LNCAP (cell line): Measurements from ENCODE around the gene NOL4L.

ENCODE experiments used
- TF ChIP-seq, protein P1 (sequence below): fragments of 450-650 bp; IDR thresholded peaks from 2 replicates; pipeline ENCODE4 v1.5.1; 2017; ENCODE audit warnings: mild to moderate bottlenecking

Gene NOL4L, protein sequence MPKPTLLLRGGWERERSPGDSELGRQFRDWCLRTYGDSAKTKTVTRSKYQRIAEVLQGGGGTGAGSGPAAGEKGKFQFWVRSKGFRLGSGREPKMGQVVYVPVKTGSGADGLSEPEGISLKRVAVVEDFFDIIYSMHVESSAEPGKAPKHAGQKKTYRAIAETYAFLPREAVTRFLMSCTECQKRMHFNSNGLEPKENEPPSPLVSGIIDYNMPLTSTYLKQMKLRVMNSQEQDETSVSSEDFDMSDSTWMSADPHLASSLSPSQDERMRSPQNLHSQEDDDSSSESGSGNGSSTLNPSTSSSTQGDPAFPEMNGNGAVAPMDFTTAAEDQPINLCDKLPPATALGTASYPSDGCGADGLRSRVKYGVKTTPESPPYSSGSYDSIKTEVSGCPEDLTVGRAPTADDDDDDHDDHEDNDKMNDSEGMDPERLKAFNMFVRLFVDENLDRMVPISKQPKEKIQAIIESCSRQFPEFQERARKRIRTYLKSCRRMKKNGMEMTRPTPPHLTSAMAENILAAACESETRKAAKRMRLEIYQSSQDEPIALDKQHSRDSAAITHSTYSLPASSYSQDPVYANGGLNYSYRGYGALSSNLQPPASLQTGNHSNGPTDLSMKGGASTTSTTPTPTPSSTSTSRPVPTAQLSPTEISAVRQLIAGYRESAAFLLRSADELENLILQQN

DNA sequence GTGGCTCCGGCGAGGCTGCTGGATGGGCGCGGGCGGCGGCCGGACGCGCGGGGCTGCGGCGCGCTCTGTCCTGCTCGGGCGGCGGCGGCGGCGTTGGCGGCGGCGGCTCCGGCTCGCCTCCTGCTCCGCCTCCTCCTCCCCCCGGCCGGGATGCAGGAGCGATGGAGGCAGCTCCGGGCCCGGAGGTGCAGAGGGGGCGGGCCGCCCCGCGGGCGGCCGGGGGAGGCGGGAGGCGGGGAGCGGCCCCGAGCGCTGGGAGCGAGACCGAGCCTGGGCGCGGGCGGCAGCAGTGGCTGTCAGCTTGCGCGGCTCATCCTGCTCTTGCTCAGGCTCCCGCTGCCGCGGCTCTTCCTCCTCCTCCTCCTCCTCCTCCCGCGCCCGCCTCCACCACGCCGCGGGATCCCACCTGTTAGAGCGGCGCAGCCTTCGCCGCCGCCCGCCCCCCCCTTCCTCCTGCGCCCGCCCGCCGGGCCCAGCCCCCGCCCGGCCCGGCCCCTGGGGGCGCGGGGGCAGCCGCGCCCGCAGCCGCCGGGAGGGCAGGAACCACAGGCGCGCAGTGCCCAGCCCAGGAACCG lies at the start of gene NOL4L:
NOL4L (minus strand) TSS at position 323 of the 575 bp plus-strand sequence. CDS start 443 bp downstream, outside the sequence.
- TF ChIP-seq, protein P1, sequence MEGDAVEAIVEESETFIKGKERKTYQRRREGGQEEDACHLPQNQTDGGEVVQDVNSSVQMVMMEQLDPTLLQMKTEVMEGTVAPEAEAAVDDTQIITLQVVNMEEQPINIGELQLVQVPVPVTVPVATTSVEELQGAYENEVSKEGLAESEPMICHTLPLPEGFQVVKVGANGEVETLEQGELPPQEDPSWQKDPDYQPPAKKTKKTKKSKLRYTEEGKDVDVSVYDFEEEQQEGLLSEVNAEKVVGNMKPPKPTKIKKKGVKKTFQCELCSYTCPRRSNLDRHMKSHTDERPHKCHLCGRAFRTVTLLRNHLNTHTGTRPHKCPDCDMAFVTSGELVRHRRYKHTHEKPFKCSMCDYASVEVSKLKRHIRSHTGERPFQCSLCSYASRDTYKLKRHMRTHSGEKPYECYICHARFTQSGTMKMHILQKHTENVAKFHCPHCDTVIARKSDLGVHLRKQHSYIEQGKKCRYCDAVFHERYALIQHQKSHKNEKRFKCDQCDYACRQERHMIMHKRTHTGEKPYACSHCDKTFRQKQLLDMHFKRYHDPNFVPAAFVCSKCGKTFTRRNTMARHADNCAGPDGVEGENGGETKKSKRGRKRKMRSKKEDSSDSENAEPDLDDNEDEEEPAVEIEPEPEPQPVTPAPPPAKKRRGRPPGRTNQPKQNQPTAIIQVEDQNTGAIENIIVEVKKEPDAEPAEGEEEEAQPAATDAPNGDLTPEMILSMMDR: no peak

DNA sequence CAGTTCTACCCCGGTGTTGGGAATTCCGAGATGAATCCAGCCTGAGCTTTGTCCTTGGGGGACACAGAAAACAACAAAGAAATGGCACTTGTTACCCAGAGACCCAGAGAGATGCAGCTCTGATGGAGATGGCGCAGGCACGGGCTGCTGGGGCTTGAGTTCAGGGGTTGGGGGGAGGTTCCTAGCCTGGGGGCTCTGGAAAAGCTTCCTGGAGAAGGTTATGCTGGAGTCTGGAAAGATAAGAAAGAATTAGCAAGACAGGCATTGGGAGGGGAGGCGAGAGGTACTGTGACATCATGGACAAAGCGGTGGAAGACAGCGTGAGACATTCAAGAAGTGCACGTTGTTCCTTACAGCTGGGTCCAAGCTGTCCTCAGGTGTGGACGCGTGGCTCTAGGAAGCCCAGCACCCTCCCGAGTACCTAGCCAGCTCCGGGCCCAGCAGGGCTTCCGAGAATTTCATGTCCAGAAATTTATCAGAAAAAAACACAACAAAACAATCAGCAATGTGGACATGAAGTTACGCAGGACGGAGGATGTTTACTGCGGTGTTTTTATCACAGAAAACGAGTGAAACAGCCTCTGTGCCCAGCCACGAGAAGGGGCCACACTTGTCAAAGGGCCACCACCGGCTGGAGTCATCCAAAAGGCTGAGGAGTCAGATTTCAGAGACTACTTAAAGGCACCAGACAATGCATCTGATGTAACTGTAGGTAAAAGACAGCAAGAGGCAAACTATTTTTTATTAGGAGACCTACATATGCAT lies 49.1 kb upstream of the NOL4L start:
- TF ChIP-seq, protein P1: no peak

DNA sequence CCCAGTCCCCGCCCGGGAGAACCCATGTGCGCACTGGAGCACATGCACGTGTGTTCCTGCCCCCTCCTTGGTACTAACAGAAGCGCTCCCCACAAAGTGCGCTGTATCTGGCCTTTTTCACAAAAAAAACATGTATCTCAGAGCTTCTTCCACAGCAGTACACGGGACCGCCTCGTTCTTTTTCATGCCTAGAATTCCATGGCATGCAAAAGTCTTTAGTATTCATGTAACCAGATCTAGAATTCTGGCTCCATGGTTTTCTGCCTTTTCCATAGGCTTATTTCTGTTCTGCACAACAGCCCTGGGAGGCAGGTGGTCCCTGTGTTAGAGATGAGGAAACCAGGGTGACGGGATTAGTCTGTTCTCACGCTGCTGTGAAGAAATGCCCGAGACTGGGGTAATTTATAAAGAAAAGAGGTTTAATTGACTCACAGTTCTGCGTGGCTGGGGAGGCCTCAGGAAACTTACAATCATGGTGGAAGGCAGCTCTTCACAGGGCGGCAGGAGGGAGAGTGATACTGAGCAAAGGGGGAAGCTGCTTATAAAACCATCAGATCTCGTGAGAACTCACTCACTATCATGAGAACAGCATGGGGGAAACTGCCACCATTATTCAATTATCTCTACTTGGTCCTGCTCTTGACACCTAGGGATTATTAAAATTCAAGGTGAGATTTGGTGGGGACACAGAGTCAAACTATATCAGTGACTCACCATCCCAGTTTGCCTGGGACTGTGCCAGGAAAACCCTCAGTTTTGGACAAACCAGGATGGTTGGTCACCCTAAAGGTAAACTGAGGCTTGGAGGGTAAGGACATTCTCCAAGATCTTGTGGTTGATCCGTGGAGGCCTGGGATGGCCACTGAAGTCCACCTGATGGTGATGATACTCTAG lies 47.6 kb upstream of the NOL4L start:
- TF ChIP-seq, protein P1: no peak

DNA sequence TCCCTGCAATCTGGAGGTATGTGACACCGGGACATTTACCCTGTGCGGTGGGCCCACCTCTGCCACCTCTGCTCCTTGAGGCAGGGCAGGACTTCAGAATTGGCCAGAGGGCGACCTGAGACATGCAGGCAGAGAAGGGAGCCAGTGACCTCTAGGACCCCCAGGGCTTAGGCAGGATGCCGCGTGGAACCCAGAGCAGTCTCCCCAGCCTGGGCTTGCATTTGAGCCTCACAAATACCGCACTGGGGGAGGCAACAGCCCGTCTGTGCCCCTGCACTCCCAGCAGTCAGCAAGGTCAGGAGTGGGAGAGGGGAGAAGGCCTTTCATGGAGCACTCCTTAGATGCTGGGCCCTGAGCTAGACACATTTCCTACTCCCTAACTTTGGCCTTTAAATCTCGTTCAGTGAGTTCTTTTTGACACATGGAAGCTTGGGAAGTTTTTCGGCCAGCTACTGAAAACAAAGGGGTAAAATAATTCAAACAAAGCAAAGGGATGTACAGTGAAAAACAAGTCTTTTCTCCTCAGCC lies 46.9 kb upstream of the NOL4L start:
- TF ChIP-seq, protein P1: no peak

DNA sequence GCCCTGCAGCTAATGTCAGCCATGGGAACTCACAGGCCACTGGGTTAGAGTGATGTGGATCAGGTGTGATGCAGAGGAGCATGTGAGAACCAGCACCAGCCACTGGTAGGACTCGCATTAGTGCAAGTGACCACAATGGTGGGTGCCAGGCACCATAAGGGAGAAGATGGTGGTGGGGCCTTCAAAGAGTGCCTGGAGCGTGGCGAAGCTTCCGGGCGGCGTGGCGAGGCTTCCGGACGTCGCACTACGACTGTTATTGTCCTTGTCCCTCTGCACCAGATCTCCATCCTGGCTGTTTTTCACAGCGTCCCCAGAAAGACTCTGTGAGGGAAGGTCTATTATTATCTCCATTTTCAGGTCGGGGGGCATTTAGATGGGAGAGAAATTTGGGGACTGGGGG lies 44.7 kb upstream of the NOL4L start:
- TF ChIP-seq, protein P1: no peak

DNA sequence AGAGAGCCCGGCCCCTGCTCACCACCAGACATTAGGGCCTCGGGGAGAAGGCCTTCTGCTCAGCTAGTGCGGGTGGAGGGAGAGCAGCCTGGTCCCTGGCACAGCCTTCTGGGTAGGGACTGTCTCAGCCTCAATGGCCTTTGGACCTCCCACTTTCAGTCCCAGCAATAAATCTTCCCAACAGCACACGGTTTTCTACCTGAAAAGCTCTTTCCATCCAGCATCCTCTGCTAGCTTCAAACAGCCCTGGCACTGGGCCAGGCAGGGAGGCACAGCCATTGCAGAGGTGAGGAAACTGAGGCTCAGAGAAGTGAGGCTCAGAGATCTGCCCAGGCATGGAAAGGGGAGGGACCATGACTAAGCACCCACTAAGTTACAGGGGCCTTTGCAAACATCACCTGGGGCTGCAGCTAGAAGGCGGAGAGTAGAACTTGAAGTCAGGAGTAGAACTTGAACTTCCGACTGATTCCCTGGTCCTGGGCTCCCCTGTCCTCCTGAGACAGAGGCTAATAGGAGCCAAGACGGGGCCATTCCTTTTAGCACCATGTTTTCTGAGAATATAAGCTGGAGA lies 43.9 kb upstream of the NOL4L start:
- TF ChIP-seq, protein P1: no peak
